Midbrain (tissue), 1 donor: Measurements from ENCODE around the gene TSPAN1.
"Not testable (repeated sequence)": the region's sequence is repeated elsewhere in the genome, so short reads cannot be mapped to it uniquely, and the experiment has no call there.

Source experiments
- DNase-seq: peaks from one replicate; lab custom pipeline; 2025; lab: John Stamatoyannopoulos, UW

TSPAN1 gene

DNA sequence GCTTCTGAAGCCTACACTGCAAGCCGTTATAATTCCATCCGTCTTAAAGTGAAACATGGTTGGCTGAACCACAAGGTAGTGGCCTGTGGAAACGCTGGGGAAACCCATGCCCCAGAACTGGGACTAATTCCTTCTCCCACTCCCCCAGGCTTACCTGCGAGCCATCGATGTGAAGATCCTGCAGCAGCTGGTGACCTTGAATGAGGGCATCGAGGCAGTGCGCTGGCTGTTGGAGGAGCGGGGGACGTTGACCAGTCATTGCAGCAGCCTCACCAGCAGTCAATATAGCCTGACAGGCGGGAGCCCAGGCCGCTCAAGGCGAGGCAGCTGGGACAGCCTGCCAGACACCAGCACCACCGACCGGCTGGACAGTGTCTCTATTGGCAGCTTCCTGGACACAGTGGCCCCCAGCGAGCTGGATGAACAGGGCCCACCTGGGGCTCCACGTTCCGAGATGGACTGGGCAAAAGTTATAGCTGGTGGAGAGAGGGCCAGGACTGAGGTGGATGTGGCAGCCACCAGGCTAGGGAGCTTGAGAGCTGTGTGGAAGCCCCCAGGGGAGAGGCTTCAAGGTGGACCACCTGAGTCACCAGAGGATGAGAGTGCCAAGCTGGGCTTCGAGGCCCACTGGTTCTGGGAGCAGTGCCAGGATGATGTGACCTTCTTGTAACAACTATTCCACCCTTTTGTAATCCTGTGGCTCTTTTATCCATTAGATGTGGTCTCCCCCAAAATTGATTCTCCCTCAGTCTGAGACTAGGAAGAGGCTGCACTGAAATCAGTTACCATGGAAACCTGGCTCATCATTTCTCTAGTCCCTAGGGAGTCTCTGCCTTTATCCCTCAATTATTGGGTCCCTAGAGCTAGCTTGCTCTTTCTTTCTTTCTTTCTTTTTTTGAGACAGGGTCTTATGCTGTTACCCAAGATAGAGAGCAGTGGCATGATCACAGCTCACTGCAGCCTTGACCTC, 44.9 kb downstream of the TSPAN1 start:
- DNase-seq: no peak

DNA sequence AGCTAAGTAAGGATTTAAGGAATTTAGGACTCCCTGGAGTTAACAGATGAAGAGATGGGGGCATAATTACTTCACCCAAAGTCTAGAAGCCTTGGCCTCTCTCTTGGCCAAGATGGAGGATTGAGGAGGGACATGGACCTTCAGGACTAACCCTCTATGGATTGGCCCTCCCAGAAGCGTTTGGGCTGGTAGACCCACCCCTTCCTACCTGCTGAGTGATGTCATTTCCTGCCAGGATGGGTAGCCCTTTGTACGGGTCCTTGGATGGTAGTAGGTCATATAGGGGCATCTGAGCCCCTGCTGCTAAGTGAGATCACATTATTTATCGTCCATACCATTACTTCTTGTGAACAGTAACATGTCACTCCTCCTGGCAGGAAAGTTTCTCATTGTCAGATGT, 45.9 kb downstream of the TSPAN1 start:
- DNase-seq: no peak

DNA sequence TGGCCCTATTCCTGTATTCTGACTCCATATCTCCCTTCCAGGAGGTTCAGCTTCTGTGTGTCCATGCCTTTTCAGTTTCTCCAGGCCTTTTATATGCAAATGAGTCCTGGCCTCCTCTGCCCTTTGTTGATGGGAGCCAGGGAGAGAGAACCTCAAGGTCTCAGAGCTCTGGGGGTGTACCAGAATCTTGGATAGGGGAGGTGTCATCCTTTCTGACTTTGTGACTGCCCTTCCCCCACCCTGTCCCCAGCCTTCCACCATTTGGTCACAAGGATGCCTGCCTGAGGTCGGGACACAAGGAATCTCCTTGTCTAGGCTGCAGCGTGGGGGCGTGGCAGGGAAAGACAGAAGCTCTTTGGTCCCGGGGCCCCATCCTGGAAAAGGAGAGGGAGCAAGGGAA, 46.9 kb downstream of the TSPAN1 start:
- peak; percentile 83 for DNase-seq

DNA sequence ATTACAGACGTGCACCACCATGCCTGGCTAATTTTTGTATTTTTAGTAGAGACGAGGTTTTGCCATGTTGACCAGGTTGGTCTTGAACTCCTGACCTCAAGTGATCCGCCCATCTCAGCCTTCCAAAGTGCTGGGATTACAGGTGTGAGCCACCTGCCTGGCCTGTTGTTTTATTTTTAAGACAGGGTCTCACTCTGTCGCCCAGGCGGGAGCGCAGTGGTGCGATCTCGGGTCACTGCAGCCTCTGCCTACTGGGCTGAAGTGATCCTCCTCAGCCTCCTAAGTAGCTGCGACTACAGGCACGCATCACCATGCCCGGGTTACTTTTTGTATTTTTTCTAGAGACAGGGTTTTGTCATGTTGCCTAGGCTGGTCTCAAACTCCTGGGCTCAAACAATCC, 48.2 kb downstream of the TSPAN1 start:
- DNase-seq: not testable (repeated sequence)

DNA sequence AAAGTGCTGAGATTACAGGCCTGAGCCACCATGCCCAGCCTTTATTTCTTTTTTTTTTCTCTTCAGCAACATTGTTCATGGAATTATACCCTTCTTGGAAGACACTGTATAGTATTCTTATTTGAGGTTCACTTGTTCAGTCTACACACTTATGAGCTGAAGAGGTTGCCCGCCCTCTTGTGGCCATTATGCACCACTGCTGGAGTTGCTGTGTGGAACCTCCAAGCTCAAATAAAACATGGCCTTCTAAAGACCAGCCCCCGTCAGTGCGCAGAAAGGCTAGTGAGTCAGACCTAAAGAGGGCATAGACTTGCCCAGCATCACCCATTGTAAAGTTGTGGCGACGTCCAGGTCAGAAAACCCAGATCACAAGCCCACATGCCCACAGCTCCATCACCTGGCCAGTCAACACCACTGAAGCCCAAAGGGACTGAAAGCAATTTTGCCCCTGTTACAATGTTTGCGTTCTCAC, 48.6 kb downstream of the TSPAN1 start:
- peak; percentile 78 for DNase-seq

DNA sequence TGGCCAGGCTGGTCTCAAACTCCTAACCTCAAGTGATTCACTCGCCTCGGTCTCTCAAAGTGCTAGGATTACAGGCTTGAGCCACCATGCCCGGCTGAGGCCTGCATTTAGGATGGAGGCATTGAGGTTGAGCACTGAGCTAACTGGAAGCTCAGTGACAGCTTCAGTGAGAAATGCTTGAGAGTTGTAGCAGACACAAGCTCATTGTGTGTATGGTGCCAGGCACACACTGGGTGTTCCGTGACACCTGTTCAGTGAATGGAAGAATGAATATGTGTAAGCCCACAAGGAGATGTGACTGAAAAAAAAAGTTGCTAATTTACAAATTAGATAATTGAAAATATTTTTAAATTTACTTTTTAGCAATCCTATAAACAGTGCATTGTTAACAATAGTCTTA, 50.1 kb downstream of the TSPAN1 start:
- DNase-seq: no peak

DNA sequence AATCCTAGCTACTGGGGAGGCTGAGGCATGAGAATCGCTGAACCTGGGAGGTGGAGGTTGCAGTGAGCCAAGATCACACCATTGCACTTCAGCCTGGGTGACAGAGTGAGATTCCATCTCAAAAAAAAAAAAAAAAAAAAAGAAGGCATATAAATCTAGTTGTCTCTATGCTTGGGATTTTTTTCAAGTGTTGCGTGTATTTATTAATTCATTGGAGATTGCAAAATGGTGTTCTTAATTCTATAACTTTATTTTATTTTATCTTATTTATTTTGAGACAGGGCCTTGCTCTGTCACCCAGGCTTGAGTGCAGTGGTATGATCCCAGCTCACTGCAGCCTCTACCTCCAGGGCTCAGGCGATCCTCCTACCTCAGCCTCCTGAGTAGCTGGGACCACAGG, 56.3 kb downstream of the TSPAN1 start:
- not testable (repeated sequence) for DNase-seq
